Mesenchymal stem cell (in vitro differentiated cells and primary cell): ENCODE data around the gene GPSM1.
A peak's percentile ranks its signal among the peaks of the same experiment; 100 is the strongest.

Source experiments
- DNase-seq: peaks from one replicate; pipeline ENCODE4 v3.0.0-alpha.2; 2013
- H2AFZ ChIP-seq: one replicate; pipeline ENCODE4 v1.6.1; 2013; ENCODE audit warnings: low read depth, mild to moderate bottlenecking, control low read depth, inconsistent platforms, low read length, moderate library complexity
- H2AK5ac ChIP-seq: 2 replicates; pipeline ENCODE4 v1.6.1; 2013; ENCODE audit warnings: low read length, moderate library complexity, mild to moderate bottlenecking, inconsistent platforms; ENCODE audit not compliant: severe bottlenecking
- H2BK120ac ChIP-seq: one replicate; pipeline ENCODE4 v1.6.1; 2013; ENCODE audit warnings: low read depth, mild to moderate bottlenecking, inconsistent platforms, low read length, moderate library complexity
- H2BK12ac ChIP-seq, 2 experiments: one replicate each; pipeline ENCODE4 v1.6.1; 2013; ENCODE audit warnings: inconsistent platforms in 2 of 2, low read length in 2 of 2, mild to moderate bottlenecking in 2 of 2, moderate library complexity in 2 of 2, control low read depth in 1 of 2
- H2BK15ac ChIP-seq: one replicate; pipeline ENCODE4 v1.6.1; 2013; ENCODE audit warnings: mild to moderate bottlenecking, low read depth, inconsistent platforms; ENCODE audit not compliant: poor library complexity, severe bottlenecking
- H2BK5ac ChIP-seq: 2 replicates; pipeline ENCODE4 v1.6.1; 2013; ENCODE audit warnings: low read depth, mild to moderate bottlenecking, low read length, control low read depth, inconsistent platforms; ENCODE audit not compliant: poor library complexity, severe bottlenecking
- H3K14ac ChIP-seq, 2 experiments: one replicate each; pipeline ENCODE4 v1.6.1; 2013; ENCODE audit warnings: inconsistent platforms in 2 of 2, low read length in 2 of 2, control low read depth in 1 of 2, mild to moderate bottlenecking in 1 of 2, moderate library complexity in 1 of 2
- H3K18ac ChIP-seq, 2 experiments: one replicate each; pipeline ENCODE4 v1.6.1; 2013; ENCODE audit warnings: inconsistent platforms in 2 of 2, low read length in 2 of 2, control low read depth in 1 of 2, low read depth in 1 of 2, mild to moderate bottlenecking in 1 of 2
- H3K23ac ChIP-seq, 2 experiments: one replicate each; pipeline ENCODE4 v1.6.1; 2013; ENCODE audit warnings: inconsistent platforms in 2 of 2, low read length in 2 of 2, mild to moderate bottlenecking in 2 of 2, moderate library complexity in 2 of 2, control low read depth in 1 of 2
- H3K27ac ChIP-seq: 2 replicates; pipeline ENCODE4 v1.5.1; 2013; ENCODE audit warnings: mild to moderate bottlenecking, moderate library complexity, low read length, control low read depth, inconsistent platforms; ENCODE audit not compliant: poor library complexity, severe bottlenecking
- H3K27me3 ChIP-seq, 2 experiments: 2 replicates each; pipeline versions ENCODE4 v1.6.1 to v1.7.0; 2013; ENCODE audit warnings: low read length in 2 of 2, mild to moderate bottlenecking in 2 of 2, moderate library complexity in 2 of 2, control low read depth in 1 of 2, inconsistent platforms in 1 of 2; ENCODE audit not compliant: control insufficient read depth in 1 of 2, insufficient read depth in 1 of 2
- H3K36me3 ChIP-seq, 2 experiments: 2 replicates each; pipeline versions ENCODE4 v1.6.1 to v1.7.0; 2013; ENCODE audit warnings: low read length in 2 of 2, control low read depth in 1 of 2, inconsistent platforms in 1 of 2, low read depth in 1 of 2, mild to moderate bottlenecking in 1 of 2; ENCODE audit not compliant: insufficient read depth in 2 of 2, control insufficient read depth in 1 of 2
- H3K4ac ChIP-seq, 2 experiments: one replicate each; pipeline ENCODE4 v1.6.1; 2013; ENCODE audit warnings: inconsistent platforms in 2 of 2, low read length in 2 of 2, mild to moderate bottlenecking in 2 of 2, moderate library complexity in 2 of 2, control low read depth in 1 of 2, low read depth in 1 of 2
- H3K4me1 ChIP-seq: 2 replicates; pipeline ENCODE4 v1.6.1; 2013; ENCODE audit warnings: low read depth, low read length, control low read depth; ENCODE audit not compliant: control insufficient read depth, insufficient read depth
- H3K4me2 ChIP-seq: 2 replicates; pipeline ENCODE4 v1.6.1; 2013; ENCODE audit warnings: low read length, mild to moderate bottlenecking, inconsistent platforms; ENCODE audit not compliant: poor library complexity, severe bottlenecking
- H3K4me3 ChIP-seq, 2 experiments: 2 replicates each; pipeline versions ENCODE4 v1.5.1 to v1.7.0; 2013; ENCODE audit warnings: low read length in 2 of 2, mild to moderate bottlenecking in 2 of 2, control low read depth in 1 of 2, low read depth in 1 of 2; ENCODE audit not compliant: insufficient read depth in 1 of 2
- H3K79me1 ChIP-seq: replicated peaks from 2 replicates; pipeline ENCODE4 v1.6.1; 2013; ENCODE audit warnings: mild to moderate bottlenecking, control low read depth, low read length, inconsistent platforms; ENCODE audit not compliant: poor library complexity, severe bottlenecking
- H3K9ac ChIP-seq: 2 replicates; pipeline ENCODE4 v1.7.0; 2013; ENCODE audit warnings: mild to moderate bottlenecking, low read length, moderate library complexity
- H3K9me3 ChIP-seq: 2 replicates; pipeline ENCODE4 v1.7.0; 2013; ENCODE audit warnings: mild to moderate bottlenecking, low read length; ENCODE audit not compliant: control insufficient read depth
- H4K8ac ChIP-seq: one replicate; pipeline ENCODE4 v1.6.1; 2013; ENCODE audit warnings: inconsistent platforms, mild to moderate bottlenecking, low read length, moderate library complexity
- H4K91ac ChIP-seq: one replicate; pipeline ENCODE4 v1.6.1; 2013; ENCODE audit warnings: mild to moderate bottlenecking, low read length, inconsistent platforms
- WGBS: methylation state at CpG from one replicate; pipeline ENCODE4 v1.1.7; 2013; ENCODE audit warnings: mixed read lengths; 5-methylcytosine and 5-hydroxymethylcytosine counted together

Gene GPSM1

DNA sequence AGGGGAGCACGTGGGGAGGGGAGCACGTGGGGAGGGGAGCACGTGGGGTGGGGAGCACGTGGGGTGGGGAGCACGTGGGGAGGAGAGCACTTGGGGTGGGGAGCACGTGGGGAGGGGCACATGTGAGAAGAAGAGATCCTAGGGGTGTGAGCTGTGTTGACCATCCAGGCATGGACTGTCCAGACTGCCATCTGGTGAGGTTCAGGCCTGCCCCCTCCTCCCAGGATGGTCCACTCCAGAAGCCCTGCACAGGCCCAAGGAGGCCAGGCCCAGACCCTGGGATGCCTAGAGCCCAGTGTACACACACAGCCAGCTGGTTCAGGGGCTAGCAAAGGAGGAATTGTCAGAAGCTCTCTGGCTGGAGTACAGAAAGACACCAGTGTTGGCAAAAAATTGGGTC, 70.3 kb downstream of the GPSM1 start:
- DNase-seq, result no peak
- H3K79me1 ChIP-seq, result peaks cover 47% of the 10 kb centered on the region
- H3K23ac ChIP-seq, result no peak overlapping the region

GRCh38 chr9:136398286-136398685, 70.9 kb downstream of the GPSM1 start:
- Histone ChIP-seq H3K23ac (no peak overlapping the region), H4K8ac (no peak overlapping the region), H3K27me3 (no peaks in the 10 kb centered on the region), H2BK12ac (no peak overlapping the region), H2BK120ac (no peak overlapping the region), H3K79me1 (peaks cover 41% of the 10 kb centered on the region), H4K91ac (no peak overlapping the region), H3K4me1 (peaks cover 18% of the 10 kb centered on the region), H3K27ac (no peak overlapping the region), H3K14ac (no peak overlapping the region), H3K36me3 (peaks cover 53 to 72% of the 10 kb centered on the region in 2 experiments), H2BK15ac (no peak overlapping the region), H2BK5ac (no peak overlapping the region), H3K4me3 (peak overlapping the region in 1 of 2 experiments; percentile 96), H3K4me2 (no peak overlapping the region), H3K18ac (no peak overlapping the region), H3K4ac (no peak overlapping the region), H2AK5ac (no peak overlapping the region), H2AFZ (no peak overlapping the region), H3K9ac (peak overlapping the region; percentile 93), H3K9me3 (no peaks in the 10 kb centered on the region)
- no peak for DNase-seq
- 97% methylated on average over 12 of the region's 12 CpGs for WGBS

More for the DNA sequence above, 70.3 kb downstream of the GPSM1 start:
- Histone ChIP-seq H3K18ac (no peak overlapping the region), H3K14ac (no peak overlapping the region), H3K27ac (no peak overlapping the region), H2BK5ac (no peak overlapping the region), H4K91ac (no peak overlapping the region), H3K4me2 (no peak overlapping the region), H4K8ac (no peak overlapping the region), H3K4me3 (no peak overlapping the region), H2AFZ (no peak overlapping the region), H2BK120ac (no peak overlapping the region), H2BK15ac (no peak overlapping the region), H3K9ac (no peak overlapping the region), H3K36me3 (peaks cover 57 to 76% of the 10 kb centered on the region in 2 experiments), H3K9me3 (no peaks in the 10 kb centered on the region), H3K4me1 (peaks cover 18% of the 10 kb centered on the region), H3K27me3 (no peaks in the 10 kb centered on the region), H3K4ac (no peak overlapping the region), H2BK12ac (no peak overlapping the region), H2AK5ac (no peak overlapping the region)
- WGBS, result 87% methylated on average over 3 of the region's 6 CpGs

- Histone ChIP-seq H3K23ac (no peak overlapping the region), H3K4me2 (peak overlapping the region; percentile 63), H2AK5ac (no peak overlapping the region), H3K4me3 (peak overlapping the region; percentile 95 to 96), H4K91ac (peak overlapping the region; percentile 61), H3K4me1 (peaks cover 18% of the 10 kb centered on the region), H3K18ac (peak overlapping the region; percentile 14 to 83), H3K27ac (no peak overlapping the region), H2BK120ac (peak overlapping the region; percentile 74), H2AFZ (no peak overlapping the region), H3K9me3 (no peaks in the 10 kb centered on the region), H3K79me1 (peaks cover 38% of the 10 kb centered on the region), H3K4ac (peak overlapping the region; percentile 42 to 69), H4K8ac (peak overlapping the region; percentile 93), H2BK5ac (no peak overlapping the region), H3K36me3 (peaks cover 57 to 72% of the 10 kb centered on the region in 2 experiments), H3K14ac (peak overlapping the region in 1 of 2 experiments; percentile 91), H2BK15ac (no peak overlapping the region), H3K27me3 (no peaks in the 10 kb centered on the region), H2BK12ac (peak overlapping the region in 1 of 2 experiments; percentile 75), H3K9ac (peak overlapping the region; percentile 93)
- peak; percentile 59 for DNase-seq
- 7% methylated on average over 47 of the region's 67 CpGs for WGBS
Observed at GRCh38 chr9:136399176-136400037, 72.1 kb downstream of the GPSM1 start.

DNA sequence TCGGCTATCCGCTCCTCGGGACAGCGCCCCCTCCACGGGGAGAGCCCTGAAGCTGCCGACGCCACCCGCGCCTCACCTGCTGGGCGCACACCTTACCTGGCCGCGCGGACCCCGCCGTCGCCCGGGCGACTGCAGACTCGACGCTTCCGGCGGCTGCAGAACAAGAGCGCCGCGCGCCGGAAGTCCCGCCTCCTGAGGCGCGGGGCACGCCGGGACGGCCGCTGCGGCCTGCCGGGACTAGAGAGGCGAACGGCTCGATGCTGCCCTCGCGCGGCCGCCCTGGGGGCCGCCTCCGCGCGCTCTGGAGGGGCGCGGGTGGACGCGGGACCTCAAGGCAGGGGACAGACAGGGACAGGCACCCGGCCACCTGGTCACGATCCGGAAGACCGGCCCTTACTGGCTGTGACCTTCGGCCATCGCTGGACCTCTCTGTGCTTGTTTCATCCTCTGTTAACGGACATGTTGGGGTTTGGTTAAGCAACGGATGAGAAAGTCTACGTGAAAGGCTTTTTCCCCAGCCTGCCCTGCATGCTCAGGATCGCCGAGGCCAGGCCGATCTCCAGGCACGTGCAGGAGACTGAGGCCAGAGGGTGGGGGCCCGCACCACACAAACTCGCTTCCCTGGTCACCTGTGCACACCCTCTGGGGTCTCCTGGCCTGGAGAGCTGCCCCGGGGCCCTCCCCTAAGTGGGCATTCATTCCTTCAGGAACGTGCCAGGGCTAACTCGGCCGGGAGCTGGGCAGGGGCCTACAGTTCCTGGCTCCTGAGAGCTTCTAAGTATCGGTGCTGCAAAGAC, 72.9 kb downstream of the GPSM1 start, which contains the start of gene SNAPC4:
Gene SNAPC4 (minus strand): TSS at position 133 of the 797 bp plus-strand sequence. CDS start 1,742 bp downstream, outside the sequence.
- peak within 1 kb of the TSS; percentile 74 for H2BK120ac ChIP-seq
- no peaks in the 10 kb centered on the region for H3K9me3 ChIP-seq
- H2BK5ac ChIP-seq, result no peak within 1 kb of the TSS
- peak within 1 kb of the TSS; percentile 26 to 83 for H3K18ac ChIP-seq
- H3K36me3 ChIP-seq, result peaks cover 59 to 72% of the 10 kb centered on the region in 2 experiments
- peak within 1 kb of the TSS; percentile 95 to 96 for H3K4me3 ChIP-seq
- H3K4me2 ChIP-seq, result peak within 1 kb of the TSS; percentile 63
- H3K23ac ChIP-seq, result no peak within 1 kb of the TSS
- peaks cover 36% of the 10 kb centered on the region for H3K79me1 ChIP-seq
- no peak within 1 kb of the TSS for H3K27ac ChIP-seq
- peak within 1 kb of the TSS; percentile 61 for H4K91ac ChIP-seq
- DNase-seq, result peak; percentile 83
- 14% methylated on average over 71 of the region's 71 CpGs for WGBS
- H2BK15ac ChIP-seq, result peak within 1 kb of the TSS; percentile 60
- H3K4ac ChIP-seq, result peak within 1 kb of the TSS; percentile 69 to 70
- H2BK12ac ChIP-seq, result peak within 1 kb of the TSS in 1 of 2 experiments; percentile 75
- H3K9ac ChIP-seq, result peak within 1 kb of the TSS; percentile 93
- no peak within 1 kb of the TSS for H2AK5ac ChIP-seq
- peak within 1 kb of the TSS; percentile 95 for H4K8ac ChIP-seq
- peaks cover 18% of the 10 kb centered on the region for H3K4me1 ChIP-seq
- peak within 1 kb of the TSS in 1 of 2 experiments; percentile 91 for H3K14ac ChIP-seq
- no peaks in the 10 kb centered on the region for H3K27me3 ChIP-seq
- no peak within 1 kb of the TSS for H2AFZ ChIP-seq
